A549 (cell line): Measurements from ENCODE around the gene TASP1. TPM values are rescaled to one million over a fixed set of nuclear protein-coding genes. Genes with fewer than 3 reads are reported as not detected.

Source experiments
- ATAC-seq, 2 experiments: fragments of 200-7000 bp in 1 of 2; fragments of >200 bp in 1 of 2; cut with Nextera tagmentation in 1 of 2; cut with Tn5 transposase in 1 of 2; 3 replicates each; pipeline versions ENCODE4 v1.8.0 to v1.9.1; 2018 to 2020; ENCODE audit warnings: mild to moderate bottlenecking in 1 of 2, moderate library complexity in 1 of 2
- CTCF ChIA-PET: fragments of 300-600 bp; sonication (Branson Sonifier 250); formaldehyde crosslinking; extraction: SDS; loops from one replicate; lab custom pipeline; 2021; ENCODE audit warnings: antibody characterized with exemption, inconsistent platforms; lab: Yijun Ruan, JAX
- POLR2A ChIA-PET: fragments of 350-600 bp; formaldehyde crosslinking; extraction: SDS; loops from one replicate; lab custom pipeline; 2021; ENCODE audit warnings: antibody characterized with exemption, inconsistent platforms; lab: Yijun Ruan, JAX
- DNase-seq, 2 experiments: peaks; one replicate each; pipeline versions ENCODE4 v3.0.0 to v3.0.0-alpha.2; 2011 to 2016; ENCODE audit warnings: low read depth in 1 of 2, low spot score in 1 of 2
- FAIRE-seq: peaks from 2 replicates; lab custom pipeline; 2011; peaks lifted over from hg19 to GRCh38; lab: Jason Lieb, UNC
- H3K27ac ChIP-seq, 2 experiments: fragments of >200 bp; sonication (Bioruptor Twin); formaldehyde crosslinking; 3 replicates each; pipeline ENCODE4 v1.5.1; 2016 to 2017
- H3K4me1 ChIP-seq: fragments of >200 bp; sonication (Bioruptor Twin); formaldehyde crosslinking; 3 replicates; pipeline ENCODE4 v1.6.1; 2016
- H3K4me2 ChIP-seq: fragments of >200 bp; sonication (Bioruptor Twin); formaldehyde crosslinking; 3 replicates; pipeline ENCODE4 v1.6.1; 2016
- H3K4me3 ChIP-seq: fragments of >200 bp; sonication (Bioruptor Twin); formaldehyde crosslinking; 3 replicates; pipeline ENCODE4 v1.5.1; 2016
- H3K9me3 ChIP-seq: fragments of >200 bp; sonication (Bioruptor Twin); formaldehyde crosslinking; 3 replicates; pipeline ENCODE4 v1.6.1; 2016
- BHLHE40 ChIP-seq: IDR thresholded peaks from 2 replicates; pipeline ENCODE4 v1.6.1; 2012; ENCODE audit warnings: low read depth, low read length, inconsistent platforms
- CBX2 ChIP-seq: fragments of 200-600 bp; sonication (generic); IDR thresholded peaks from 2 replicates; pipeline ENCODE4 v1.6.1; 2016; ENCODE audit warnings: low read depth, mild to moderate bottlenecking, borderline replicate concordance
- CBX8 ChIP-seq: fragments of 200-600 bp; sonication (generic); IDR thresholded peaks from 2 replicates; pipeline ENCODE4 v1.6.1; 2016
- CHD4 ChIP-seq: fragments of 200-600 bp; sonication (generic); IDR thresholded peaks from 2 replicates; pipeline ENCODE4 v1.6.1; 2016; ENCODE audit warnings: antibody characterized with exemption, mild to moderate bottlenecking, borderline replicate concordance
- EHMT2 ChIP-seq: fragments of 200-600 bp; sonication (generic); IDR thresholded peaks from 2 replicates; pipeline ENCODE4 v1.6.1; 2016; ENCODE audit warnings: antibody characterized with exemption, low read depth, mild to moderate bottlenecking, moderate library complexity
- ESRRA ChIP-seq: fragments of 150-350 bp; IDR thresholded peaks from 2 replicates; pipeline ENCODE4 v1.6.1; 2014; ENCODE audit warnings: mild to moderate bottlenecking, low read length, borderline replicate concordance
- FOSB ChIP-seq: fragments of 250-450 bp; sonication (Bioruptor Pico); IDR thresholded peaks from 2 replicates; pipeline ENCODE4 v1.5.0; 2020; ENCODE audit warnings: mild to moderate bottlenecking, moderate library complexity
- FOSL2 ChIP-seq, 2 experiments: fragments of 450-650 bp in 1 of 2; fragments of >200 bp in 1 of 2; sonication (Bioruptor Twin) in 1 of 2; formaldehyde crosslinking; IDR thresholded peaks; 2 replicates each; pipeline versions ENCODE4 v1.5.0 to v1.6.1; 2016 to 2020; ENCODE audit warnings: mild to moderate bottlenecking in 1 of 2, moderate library complexity in 1 of 2
- GATA3 ChIP-seq: IDR thresholded peaks from 2 replicates; pipeline ENCODE4 v1.6.1; 2012; ENCODE audit warnings: borderline replicate concordance
- HEYL ChIP-seq: fragments of 250-450 bp; sonication (Bioruptor Pico); IDR thresholded peaks from 2 replicates; pipeline ENCODE4 v1.8.0; 2021; ENCODE audit warnings: mild to moderate bottlenecking, moderate library complexity
- HOXA7 ChIP-seq: fragments of 250-450 bp; sonication (Bioruptor Pico); IDR thresholded peaks from 2 replicates; pipeline ENCODE4 v1.5.0; 2020; ENCODE audit warnings: mild to moderate bottlenecking, moderate library complexity
- KDM5A ChIP-seq: fragments of 200-600 bp; sonication (generic); IDR thresholded peaks from 2 replicates; pipeline ENCODE4 v1.6.1; 2016; ENCODE audit warnings: antibody characterized with exemption, mild to moderate bottlenecking
- MAZ ChIP-seq: fragments of 150-350 bp; IDR thresholded peaks from 2 replicates; pipeline ENCODE4 v1.6.1; 2014; ENCODE audit warnings: antibody characterized with exemption, low read depth, low read length, borderline replicate concordance
- NFE2L2 ChIP-seq: fragments of 150-350 bp; conservative IDR thresholded peaks from 2 replicates; pipeline ENCODE4 v1.6.1; 2014; ENCODE audit warnings: low read length
- NPAS2 ChIP-seq: fragments of 250-450 bp; sonication (Bioruptor Pico); IDR thresholded peaks from 2 replicates; pipeline ENCODE4 v1.8.0; 2022; ENCODE audit warnings: mild to moderate bottlenecking, moderate library complexity, borderline replicate concordance
- NR3C1 ChIP-seq: fragments of >200 bp; sonication (Bioruptor Twin); formaldehyde crosslinking; IDR thresholded peaks from 3 replicates; pipeline ENCODE4 v1.6.1; 2017
- PHF8 ChIP-seq: fragments of 200-600 bp; sonication (generic); IDR thresholded peaks from 2 replicates; pipeline ENCODE4 v1.6.1; 2016; ENCODE audit warnings: low read depth, mild to moderate bottlenecking, antibody characterized with exemption, moderate library complexity, borderline replicate concordance
- POLR2A ChIP-seq: IDR thresholded peaks from 2 replicates; pipeline ENCODE4 v1.6.1; 2012; ENCODE audit warnings: mild to moderate bottlenecking, low read length
- RFX5 ChIP-seq: fragments of 450-650 bp; IDR thresholded peaks from 2 replicates; pipeline ENCODE4 v1.7.1; 2014; ENCODE audit warnings: antibody characterized with exemption, mild to moderate bottlenecking, moderate library complexity
- SMC3 ChIP-seq: fragments of >200 bp; sonication (Bioruptor Twin); formaldehyde crosslinking; IDR thresholded peaks from 3 replicates; pipeline ENCODE4 v1.6.1; 2018; ENCODE audit warnings: inconsistent platforms
- ZFP36 ChIP-seq: fragments of 450-650 bp; IDR thresholded peaks from 2 replicates; pipeline ENCODE4 v1.6.1; 2014; ENCODE audit warnings: borderline replicate concordance; ENCODE audit not compliant: partially characterized antibody
- ZSCAN20 ChIP-seq: fragments of 250-450 bp; sonication (Bioruptor Pico); IDR thresholded peaks from 2 replicates; pipeline ENCODE4 v1.8.0; 2022; ENCODE audit warnings: mild to moderate bottlenecking, moderate library complexity
- WGBS: methylation state at CpG from one replicate; pipeline ENCODE4 v1.1.6; 2017; ENCODE audit errors: missing lambda C conversion rate; 5-methylcytosine and 5-hydroxymethylcytosine counted together
- polyA minus RNA-seq: library from RNA; depleted of rRNA, polyadenylated mRNA; stranded (reverse); fragments of >200 nt; gene quantifications from 2 replicates; pipeline ENCODE4 v1.2.3, GENCODE V29; 2011; rRNA and poly(A)+ RNA removed
- polyA plus RNA-seq, 4 experiments: library from polyadenylated mRNA; depleted of rRNA in 3 of 4; stranded (reverse); fragments of >200 nt; fragmentation: RNase III in 1 of 4; extraction: RNeasy Plus Mini Kit Qiagen cat#74134 plus additional on column Dnase treatment in 1 of 4; gene quantifications; 2 replicates in 3 of 4; 3 replicates in 1 of 4; pipeline ENCODE4 v1.2.3, GENCODE V29; 2011 to 2017
- TF ChIP-seq, protein P1 (sequence below): IDR thresholded peaks from 2 replicates; pipeline ENCODE4 v1.6.1; 2012; ENCODE audit warnings: low read depth, borderline replicate concordance
- TF ChIP-seq, protein P2 (sequence below): fragments of 450-650 bp; IDR thresholded peaks from 2 replicates; pipeline ENCODE4 v1.6.1; 2014; ENCODE audit warnings: antibody characterized with exemption
- TF ChIP-seq, protein P3 (sequence below): fragments of 150-350 bp; IDR thresholded peaks from 2 replicates; pipeline ENCODE4 v1.6.1; 2014; ENCODE audit warnings: low read depth, mild to moderate bottlenecking, low read length
- TF ChIP-seq, protein P4 (sequence below): fragments of 250-450 bp; sonication (Bioruptor Pico); IDR thresholded peaks from 2 replicates; pipeline ENCODE4 v1.5.0; 2020; ENCODE audit warnings: low read depth, mild to moderate bottlenecking, moderate library complexity
- TF ChIP-seq, protein P5 (sequence below): IDR thresholded peaks from 2 replicates; pipeline ENCODE4 v1.6.1; 2012
- TF ChIP-seq, protein P6 (sequence below): fragments of 200-600 bp; sonication (generic); IDR thresholded peaks from 2 replicates; pipeline ENCODE4 v1.6.1; 2016; ENCODE audit warnings: antibody characterized with exemption, mild to moderate bottlenecking, moderate library complexity
- TF ChIP-seq, protein P7 (sequence below): IDR thresholded peaks from 2 replicates; pipeline ENCODE4 v1.6.1; 2012

The TASP1 gene, protein sequence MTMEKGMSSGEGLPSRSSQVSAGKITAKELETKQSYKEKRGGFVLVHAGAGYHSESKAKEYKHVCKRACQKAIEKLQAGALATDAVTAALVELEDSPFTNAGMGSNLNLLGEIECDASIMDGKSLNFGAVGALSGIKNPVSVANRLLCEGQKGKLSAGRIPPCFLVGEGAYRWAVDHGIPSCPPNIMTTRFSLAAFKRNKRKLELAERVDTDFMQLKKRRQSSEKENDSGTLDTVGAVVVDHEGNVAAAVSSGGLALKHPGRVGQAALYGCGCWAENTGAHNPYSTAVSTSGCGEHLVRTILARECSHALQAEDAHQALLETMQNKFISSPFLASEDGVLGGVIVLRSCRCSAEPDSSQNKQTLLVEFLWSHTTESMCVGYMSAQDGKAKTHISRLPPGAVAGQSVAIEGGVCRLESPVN
- polyA plus RNA-seq (2011; rRNA removed) (13.5 and 18.2 TPM in 2 replicates), polyA plus RNA-seq (2017; fragmentation: RNase III; extraction: RNeasy Plus Mini Kit Qiagen cat#74134 plus additional on column Dnase treatment) (9.0 to 9.5 TPM (median 9.1 TPM) in 3 replicates), polyA minus RNA-seq (27.6 and 30.5 TPM in 2 replicates)
- 6.3 and 6.6 TPM in 2 replicates for polyA plus RNA-seq (2012; cell fraction: cytosol; rRNA removed)
- 3.6 and 7.1 TPM in 2 replicates for polyA plus RNA-seq (2012; cell fraction: nucleus; rRNA removed)

DNA sequence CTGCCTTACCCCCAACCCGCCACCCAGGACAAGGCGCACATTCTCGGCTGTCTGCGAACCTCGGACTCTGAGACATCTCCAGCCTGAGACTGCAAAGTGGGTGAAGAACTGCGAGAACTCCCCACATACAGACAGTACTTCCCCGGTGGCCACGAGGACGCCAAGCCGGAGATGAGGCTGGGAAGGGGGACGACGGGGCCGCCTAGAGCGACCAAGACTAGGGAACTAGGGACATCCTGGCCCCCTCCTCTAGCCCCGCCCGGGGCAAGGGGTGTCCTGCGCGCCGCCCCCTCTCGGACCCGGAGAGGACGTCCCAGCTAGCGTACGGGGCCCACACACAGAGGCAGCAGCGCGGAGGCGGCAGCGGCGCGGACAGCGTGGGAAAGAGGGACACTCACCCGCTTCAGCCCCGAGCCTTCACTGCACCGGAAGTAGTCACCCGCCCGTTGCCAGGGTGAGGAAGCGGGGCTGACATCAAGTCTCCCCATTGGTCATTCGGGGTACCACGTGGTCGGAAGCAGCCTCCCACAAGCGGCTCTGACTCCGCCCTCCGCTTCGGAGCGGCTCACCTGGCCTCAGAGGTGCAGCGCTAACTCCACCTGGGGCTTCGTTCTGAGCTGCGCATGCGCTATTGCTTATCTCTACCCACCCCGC is at the start of gene TASP1:
Gene TASP1, minus strand, starts transcription at position 437 of the 654 bp plus-strand sequence. CDS start 8,854 bp downstream, outside the sequence.
- peak within 1 kb of the TSS; percentile 79 for H3K4me3 ChIP-seq
- H3K4me2 ChIP-seq: peak within 1 kb of the TSS; percentile 78
- DNase-seq: peak; percentile 97 to 98
- H3K9me3 ChIP-seq: no peaks in the 10 kb centered on the region
- H3K27ac ChIP-seq: peak within 1 kb of the TSS; percentile 76 to 86
- under 1% methylated on average over 32 of the region's 50 CpGs for WGBS
- peak; percentile 99 for FAIRE-seq
- H3K4me1 ChIP-seq: peaks cover 10% of the 10 kb centered on the region; the same call in 2 of the 3 replicates
- peak; percentile 99 to 100 for ATAC-seq
- CTCF ChIA-PET: no interaction called here
- POLR2A ChIA-PET: interaction anchor here (1.0 kb wide), 1 partner anchor 11 kb away, joined by 3 read pairs; no protein-coding TSS in a partner anchor
- TF ChIP-seq FOSL2 (IDR thresholded peaks at IDR 0.05): no peak
- TF ChIP-seq FOSL2 (CRISPR knock-in tag; IDR thresholded peaks at IDR 0.05): 0 out of 2 replicates have a peak, but pooled peaks have one; percentile 6
- TF ChIP-seq, protein P1, sequence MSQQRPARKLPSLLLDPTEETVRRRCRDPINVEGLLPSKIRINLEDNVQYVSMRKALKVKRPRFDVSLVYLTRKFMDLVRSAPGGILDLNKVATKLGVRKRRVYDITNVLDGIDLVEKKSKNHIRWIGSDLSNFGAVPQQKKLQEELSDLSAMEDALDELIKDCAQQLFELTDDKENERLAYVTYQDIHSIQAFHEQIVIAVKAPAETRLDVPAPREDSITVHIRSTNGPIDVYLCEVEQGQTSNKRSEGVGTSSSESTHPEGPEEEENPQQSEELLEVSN: peak; percentile 56; the same call in 1 of the 2 replicates
- no peak for TF ChIP-seq ESRRA
- TF ChIP-seq MAZ: no peak
- TF ChIP-seq GATA3: no peak
- TF ChIP-seq, protein P2, sequence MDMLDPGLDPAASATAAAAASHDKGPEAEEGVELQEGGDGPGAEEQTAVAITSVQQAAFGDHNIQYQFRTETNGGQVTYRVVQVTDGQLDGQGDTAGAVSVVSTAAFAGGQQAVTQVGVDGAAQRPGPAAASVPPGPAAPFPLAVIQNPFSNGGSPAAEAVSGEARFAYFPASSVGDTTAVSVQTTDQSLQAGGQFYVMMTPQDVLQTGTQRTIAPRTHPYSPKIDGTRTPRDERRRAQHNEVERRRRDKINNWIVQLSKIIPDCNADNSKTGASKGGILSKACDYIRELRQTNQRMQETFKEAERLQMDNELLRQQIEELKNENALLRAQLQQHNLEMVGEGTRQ: peak; percentile 95
- TF ChIP-seq CHD4: no peak
- TF ChIP-seq SMC3: 0 out of 3 replicates have a peak, but pooled peaks have one; percentile 5
- no peak for TF ChIP-seq NR3C1
- no peak for TF ChIP-seq FOSB
- no peak for TF ChIP-seq ZFP36
- TF ChIP-seq BHLHE40: no peak
- no peak for TF ChIP-seq HEYL (CRISPR knock-in tag)
- no peak for TF ChIP-seq ZSCAN20 (CRISPR knock-in tag)
- TF ChIP-seq CBX2: no peak
- TF ChIP-seq NPAS2 (CRISPR knock-in tag): no peak
- TF ChIP-seq, protein P3, sequence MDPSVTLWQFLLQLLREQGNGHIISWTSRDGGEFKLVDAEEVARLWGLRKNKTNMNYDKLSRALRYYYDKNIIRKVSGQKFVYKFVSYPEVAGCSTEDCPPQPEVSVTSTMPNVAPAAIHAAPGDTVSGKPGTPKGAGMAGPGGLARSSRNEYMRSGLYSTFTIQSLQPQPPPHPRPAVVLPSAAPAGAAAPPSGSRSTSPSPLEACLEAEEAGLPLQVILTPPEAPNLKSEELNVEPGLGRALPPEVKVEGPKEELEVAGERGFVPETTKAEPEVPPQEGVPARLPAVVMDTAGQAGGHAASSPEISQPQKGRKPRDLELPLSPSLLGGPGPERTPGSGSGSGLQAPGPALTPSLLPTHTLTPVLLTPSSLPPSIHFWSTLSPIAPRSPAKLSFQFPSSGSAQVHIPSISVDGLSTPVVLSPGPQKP: peak; percentile 74; the same call in 1 of the 2 replicates
- peak; percentile 87 for TF ChIP-seq POLR2A
- TF ChIP-seq PHF8: peak; percentile 73
- no peak for TF ChIP-seq CBX8
- no peak for TF ChIP-seq HOXA7 (CRISPR knock-in tag)
- no peak for TF ChIP-seq EHMT2
- TF ChIP-seq, protein P4, sequence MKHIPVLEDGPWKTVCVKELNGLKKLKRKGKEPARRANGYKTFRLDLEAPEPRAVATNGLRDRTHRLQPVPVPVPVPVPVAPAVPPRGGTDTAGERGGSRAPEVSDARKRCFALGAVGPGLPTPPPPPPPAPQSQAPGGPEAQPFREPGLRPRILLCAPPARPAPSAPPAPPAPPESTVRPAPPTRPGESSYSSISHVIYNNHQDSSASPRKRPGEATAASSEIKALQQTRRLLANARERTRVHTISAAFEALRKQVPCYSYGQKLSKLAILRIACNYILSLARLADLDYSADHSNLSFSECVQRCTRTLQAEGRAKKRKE (CRISPR knock-in tag): no peak
- 0 out of 2 replicates have a peak, but pooled peaks have one; percentile 18 for TF ChIP-seq KDM5A
- TF ChIP-seq, protein P5, sequence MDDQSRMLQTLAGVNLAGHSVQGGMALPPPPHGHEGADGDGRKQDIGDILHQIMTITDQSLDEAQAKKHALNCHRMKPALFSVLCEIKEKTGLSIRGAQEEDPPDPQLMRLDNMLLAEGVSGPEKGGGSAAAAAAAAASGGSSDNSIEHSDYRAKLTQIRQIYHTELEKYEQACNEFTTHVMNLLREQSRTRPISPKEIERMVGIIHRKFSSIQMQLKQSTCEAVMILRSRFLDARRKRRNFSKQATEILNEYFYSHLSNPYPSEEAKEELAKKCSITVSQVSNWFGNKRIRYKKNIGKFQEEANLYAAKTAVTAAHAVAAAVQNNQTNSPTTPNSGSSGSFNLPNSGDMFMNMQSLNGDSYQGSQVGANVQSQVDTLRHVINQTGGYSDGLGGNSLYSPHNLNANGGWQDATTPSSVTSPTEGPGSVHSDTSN: no peak
- TF ChIP-seq RFX5: peak; percentile 63; the same call in 1 of the 2 replicates
- TF ChIP-seq NFE2L2: no peak
- TF ChIP-seq, protein P6, sequence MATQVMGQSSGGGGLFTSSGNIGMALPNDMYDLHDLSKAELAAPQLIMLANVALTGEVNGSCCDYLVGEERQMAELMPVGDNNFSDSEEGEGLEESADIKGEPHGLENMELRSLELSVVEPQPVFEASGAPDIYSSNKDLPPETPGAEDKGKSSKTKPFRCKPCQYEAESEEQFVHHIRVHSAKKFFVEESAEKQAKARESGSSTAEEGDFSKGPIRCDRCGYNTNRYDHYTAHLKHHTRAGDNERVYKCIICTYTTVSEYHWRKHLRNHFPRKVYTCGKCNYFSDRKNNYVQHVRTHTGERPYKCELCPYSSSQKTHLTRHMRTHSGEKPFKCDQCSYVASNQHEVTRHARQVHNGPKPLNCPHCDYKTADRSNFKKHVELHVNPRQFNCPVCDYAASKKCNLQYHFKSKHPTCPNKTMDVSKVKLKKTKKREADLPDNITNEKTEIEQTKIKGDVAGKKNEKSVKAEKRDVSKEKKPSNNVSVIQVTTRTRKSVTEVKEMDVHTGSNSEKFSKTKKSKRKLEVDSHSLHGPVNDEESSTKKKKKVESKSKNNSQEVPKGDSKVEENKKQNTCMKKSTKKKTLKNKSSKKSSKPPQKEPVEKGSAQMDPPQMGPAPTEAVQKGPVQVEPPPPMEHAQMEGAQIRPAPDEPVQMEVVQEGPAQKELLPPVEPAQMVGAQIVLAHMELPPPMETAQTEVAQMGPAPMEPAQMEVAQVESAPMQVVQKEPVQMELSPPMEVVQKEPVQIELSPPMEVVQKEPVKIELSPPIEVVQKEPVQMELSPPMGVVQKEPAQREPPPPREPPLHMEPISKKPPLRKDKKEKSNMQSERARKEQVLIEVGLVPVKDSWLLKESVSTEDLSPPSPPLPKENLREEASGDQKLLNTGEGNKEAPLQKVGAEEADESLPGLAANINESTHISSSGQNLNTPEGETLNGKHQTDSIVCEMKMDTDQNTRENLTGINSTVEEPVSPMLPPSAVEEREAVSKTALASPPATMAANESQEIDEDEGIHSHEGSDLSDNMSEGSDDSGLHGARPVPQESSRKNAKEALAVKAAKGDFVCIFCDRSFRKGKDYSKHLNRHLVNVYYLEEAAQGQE: no peak
- TF ChIP-seq, protein P7, sequence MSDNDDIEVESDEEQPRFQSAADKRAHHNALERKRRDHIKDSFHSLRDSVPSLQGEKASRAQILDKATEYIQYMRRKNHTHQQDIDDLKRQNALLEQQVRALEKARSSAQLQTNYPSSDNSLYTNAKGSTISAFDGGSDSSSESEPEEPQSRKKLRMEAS: peak; percentile 75
